Ascending aorta (tissue), 2 donors: ENCODE measurements around the gene FHOD3. TPM values are rescaled to one million over a fixed set of nuclear protein-coding genes. Genes with fewer than 3 reads are reported as not detected.
A peak's percentile ranks its signal among the peaks of the same experiment; 100 is the strongest.

Source experiments
- DNase-seq, 2 donors: peaks; one replicate each; pipeline ENCODE4 v3.0.0-alpha.2; 2019; ENCODE audit warnings: low spot score in 2 of 2
- H3K27ac ChIP-seq, 2 donors: fragments of 200-600 bp; sonication (generic); one replicate each; pipeline ENCODE4 v1.5.1; 2016 to 2017; ENCODE audit warnings: mild to moderate bottlenecking in 1 of 2
- H3K27me3 ChIP-seq: fragments of 200-600 bp; sonication (generic); one replicate; pipeline ENCODE4 v1.5.1; 2017
- H3K36me3 ChIP-seq, 2 donors: fragments of 200-600 bp; sonication (generic); one replicate each; pipeline ENCODE4 v1.5.1; 2016
- H3K4me1 ChIP-seq, 2 donors: fragments of 200-600 bp; sonication (generic); one replicate each; pipeline ENCODE4 v1.5.1; 2016 to 2017; ENCODE audit warnings: mild to moderate bottlenecking in 1 of 2
- H3K4me3 ChIP-seq, 2 donors: fragments of 200-600 bp; sonication (generic); one replicate each; pipeline ENCODE4 v1.5.1; 2016 to 2017; ENCODE audit warnings: mild to moderate bottlenecking in 1 of 2
- H3K9me3 ChIP-seq, 2 donors: fragments of 200-600 bp; sonication (generic); one replicate each; pipeline ENCODE4 v1.5.1; 2016
- CTCF ChIP-seq, 3 experiments: fragments of 200-600 bp in 2 of 3; fragments of 450-650 bp in 1 of 3; sonication (generic) in 2 of 3; IDR thresholded peaks; one replicate each; pipeline ENCODE4 v1.5.1; 2016 to 2019; ENCODE audit warnings: antibody characterized with exemption in 3 of 3, mild to moderate bottlenecking in 1 of 3, moderate library complexity in 1 of 3
- intact Hi-C: fragments of 100-400 bp; cut with DNase I; formaldehyde crosslinking; loops from one replicate; pipeline ENCODE4 v1.15.1; 2023
- total RNA-seq: library from RNA; depleted of rRNA; stranded (reverse); fragments of >200 nt; gene quantifications from one replicate; pipeline ENCODE4 v1.1.0, GENCODE V29; 2016

FHOD3 gene
- total RNA-seq, 1 donor from 2014 or later: 12.7 TPM

- Histone ChIP-seq H3K27ac (no peak overlapping the region), H3K4me3 (no peak overlapping the region)
These were observed 77.6 kb downstream of the FHOD3 start for GRCh38 chr18:36375118-36375517.

GRCh38 chr18:36376361-36376760 lies 78.8 kb downstream of the FHOD3 start:
- Histone ChIP-seq H3K9me3 (no peaks in the 10 kb centered on the region), H3K4me1 (peaks cover 5 to 30% of the 10 kb centered on the region in 2 donors), H3K27me3 (no peaks in the 10 kb centered on the region), H3K27ac (no peak overlapping the region), H3K4me3 (no peak overlapping the region), H3K36me3 (no peaks in the 10 kb centered on the region)
- DNase-seq: no peak
- TF ChIP-seq CTCF (IDR thresholded peaks at IDR 0.05): no peak
- intact Hi-C loops: no loop called here

More at GRCh38 chr18:36375118-36375517, 77.6 kb downstream of the FHOD3 start:
- no peaks in the 10 kb centered on the region for H3K9me3 ChIP-seq
- intact Hi-C loops: no loop called here
- no peaks in the 10 kb centered on the region for H3K27me3 ChIP-seq
- H3K36me3 ChIP-seq: no peaks in the 10 kb centered on the region
- peak in 1 of 2 donors; percentile 12 for DNase-seq
- H3K4me1 ChIP-seq: peaks cover 5 to 30% of the 10 kb centered on the region in 2 donors
- no peak for TF ChIP-seq CTCF (IDR thresholded peaks at IDR 0.05)

- H3K9me3 ChIP-seq: no peaks in the 10 kb centered on the region
- H3K36me3 ChIP-seq: no peaks in the 10 kb centered on the region
- intact Hi-C loops: no loop called here
- no peak overlapping the region for H3K4me3 ChIP-seq
- H3K4me1 ChIP-seq: peaks cover 5 to 21% of the 10 kb centered on the region in 2 donors
- peak in 1 of 2 donors; percentile 45 for DNase-seq
- H3K27me3 ChIP-seq: no peaks in the 10 kb centered on the region
- H3K27ac ChIP-seq: no peak overlapping the region
- no peak for TF ChIP-seq CTCF (IDR thresholded peaks at IDR 0.05)
These were observed 80.1 kb downstream of the FHOD3 start for GRCh38 chr18:36377626-36378025.

GRCh38 chr18:36378205-36378604 lies 80.7 kb downstream of the FHOD3 start:
- H3K27ac ChIP-seq: no peak overlapping the region
- no peaks in the 10 kb centered on the region for H3K27me3 ChIP-seq
- H3K4me1 ChIP-seq: peaks cover 2 to 20% of the 10 kb centered on the region in 2 donors
- H3K9me3 ChIP-seq: no peaks in the 10 kb centered on the region
- DNase-seq: peak in 1 of 2 donors; percentile 33
- TF ChIP-seq CTCF (IDR thresholded peaks at IDR 0.05): no peak
- intact Hi-C loops: no loop called here
- H3K4me3 ChIP-seq: no peak overlapping the region
- no peaks in the 10 kb centered on the region for H3K36me3 ChIP-seq

GRCh38 chr18:36379435-36379984 lies 82.0 kb downstream of the FHOD3 start:
- no peak for TF ChIP-seq CTCF (IDR thresholded peaks at IDR 0.05)
- Histone ChIP-seq H3K36me3 (no peaks in the 10 kb centered on the region), H3K4me1 (peaks cover 0 to 9% of the 10 kb centered on the region in 2 donors), H3K4me3 (no peak overlapping the region), H3K27ac (no peak overlapping the region), H3K9me3 (no peaks in the 10 kb centered on the region), H3K27me3 (no peaks in the 10 kb centered on the region)
- intact Hi-C loops: no loop called here
- DNase-seq: no peak
